Measurements from ENCODE around the gene LGMN.

GRCh38 chr14:92690171-92691011 is 58.0 kb downstream of the LGMN start:
- no peak for TF ChIP-seq EGR1 (IDR thresholded peaks at IDR 0.05; ENCODE audit: low read depth in 2 of 2)
- peak; percentile 54 for TF ChIP-seq CTCF (IDR thresholded peaks at IDR 0.05; ENCODE audit: low read depth, low read length, missing input control)
- no peak for TF ChIP-seq ZBTB33 (IDR thresholded peaks at IDR 0.05)
- no peak for TF ChIP-seq MAX (IDR thresholded peaks at IDR 0.05)
- peak; percentile 58 to 75 for TF ChIP-seq RAD21 (IDR thresholded peaks at IDR 0.05)
- TF ChIP-seq HNF4G (IDR thresholded peaks at IDR 0.05), result no peak
- TF ChIP-seq GABPA (IDR thresholded peaks at IDR 0.05 in 1 of 2, conservative IDR thresholded peaks at IDR 0.05 in 1 of 2), result no peak
- TF ChIP-seq FOXA1 (IDR thresholded peaks at IDR 0.05), result no peak
- TF ChIP-seq, protein P1, sequence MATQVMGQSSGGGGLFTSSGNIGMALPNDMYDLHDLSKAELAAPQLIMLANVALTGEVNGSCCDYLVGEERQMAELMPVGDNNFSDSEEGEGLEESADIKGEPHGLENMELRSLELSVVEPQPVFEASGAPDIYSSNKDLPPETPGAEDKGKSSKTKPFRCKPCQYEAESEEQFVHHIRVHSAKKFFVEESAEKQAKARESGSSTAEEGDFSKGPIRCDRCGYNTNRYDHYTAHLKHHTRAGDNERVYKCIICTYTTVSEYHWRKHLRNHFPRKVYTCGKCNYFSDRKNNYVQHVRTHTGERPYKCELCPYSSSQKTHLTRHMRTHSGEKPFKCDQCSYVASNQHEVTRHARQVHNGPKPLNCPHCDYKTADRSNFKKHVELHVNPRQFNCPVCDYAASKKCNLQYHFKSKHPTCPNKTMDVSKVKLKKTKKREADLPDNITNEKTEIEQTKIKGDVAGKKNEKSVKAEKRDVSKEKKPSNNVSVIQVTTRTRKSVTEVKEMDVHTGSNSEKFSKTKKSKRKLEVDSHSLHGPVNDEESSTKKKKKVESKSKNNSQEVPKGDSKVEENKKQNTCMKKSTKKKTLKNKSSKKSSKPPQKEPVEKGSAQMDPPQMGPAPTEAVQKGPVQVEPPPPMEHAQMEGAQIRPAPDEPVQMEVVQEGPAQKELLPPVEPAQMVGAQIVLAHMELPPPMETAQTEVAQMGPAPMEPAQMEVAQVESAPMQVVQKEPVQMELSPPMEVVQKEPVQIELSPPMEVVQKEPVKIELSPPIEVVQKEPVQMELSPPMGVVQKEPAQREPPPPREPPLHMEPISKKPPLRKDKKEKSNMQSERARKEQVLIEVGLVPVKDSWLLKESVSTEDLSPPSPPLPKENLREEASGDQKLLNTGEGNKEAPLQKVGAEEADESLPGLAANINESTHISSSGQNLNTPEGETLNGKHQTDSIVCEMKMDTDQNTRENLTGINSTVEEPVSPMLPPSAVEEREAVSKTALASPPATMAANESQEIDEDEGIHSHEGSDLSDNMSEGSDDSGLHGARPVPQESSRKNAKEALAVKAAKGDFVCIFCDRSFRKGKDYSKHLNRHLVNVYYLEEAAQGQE (IDR thresholded peaks at IDR 0.05), result no peak
- TF ChIP-seq JUND (IDR thresholded peaks at IDR 0.05), result no peak
- TF ChIP-seq, protein P2, sequence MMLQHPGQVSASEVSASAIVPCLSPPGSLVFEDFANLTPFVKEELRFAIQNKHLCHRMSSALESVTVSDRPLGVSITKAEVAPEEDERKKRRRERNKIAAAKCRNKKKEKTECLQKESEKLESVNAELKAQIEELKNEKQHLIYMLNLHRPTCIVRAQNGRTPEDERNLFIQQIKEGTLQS (IDR thresholded peaks at IDR 0.05), result no peak
- TF ChIP-seq TAF1 (conservative IDR thresholded peaks at IDR 0.05), result no peak
- no peak for TF ChIP-seq YY1 (IDR thresholded peaks at IDR 0.05)
